RWPE1 (cell line): Measurements from ENCODE around the gene RBM48.

Experiments
- CTCF ChIA-PET: fragments of 350-600 bp; sonication (Branson Sonifier 250); formaldehyde crosslinking; extraction: SDS; loops from one replicate; lab custom pipeline; 2021; lab: Yijun Ruan, JAX
- POLR2A ChIA-PET: fragments of 400-600 bp; formaldehyde crosslinking; extraction: SDS; loops from one replicate; lab custom pipeline; 2020; ENCODE audit warnings: antibody characterized with exemption; ENCODE audit not compliant: low non-redundant PET; lab: Yijun Ruan, JAX
- DNase-seq: peaks from one replicate; pipeline ENCODE4 v3.0.0; 2012; ENCODE audit warnings: low spot score
- H3K27ac ChIP-seq: fragments of 450-650 bp; 2 replicates; pipeline ENCODE4 v1.5.1; 2017
- CTCF ChIP-seq: fragments of 450-650 bp; conservative IDR thresholded peaks from 2 replicates; pipeline ENCODE4 v1.5.1; 2017; ENCODE audit warnings: low read depth, mild to moderate bottlenecking

RBM48 gene

GRCh38 chr7:92582948-92583347 lies 54.4 kb downstream of the RBM48 start:
- CTCF ChIA-PET = interaction anchor here (1.9 kb wide), 1 partner anchor 122 kb away, joined by 4 read pairs; no protein-coding TSS in a partner anchor
- no peak for DNase-seq
- POLR2A ChIA-PET = no interaction called here
- TF ChIP-seq CTCF = no peak
- H3K27ac ChIP-seq = no peak overlapping the region

- peak; percentile 21 for DNase-seq
- POLR2A ChIA-PET = no interaction called here
Observed at GRCh38 chr7:92584953-92585352, 56.4 kb downstream of the RBM48 start.

GRCh38 chr7:92586403-92586802 lies 57.8 kb downstream of the RBM48 start:
- no peak overlapping the region for H3K27ac ChIP-seq
- POLR2A ChIA-PET = no interaction called here
- CTCF ChIA-PET = no interaction called here

More at GRCh38 chr7:92584953-92585352, 56.4 kb downstream of the RBM48 start:
- CTCF ChIA-PET = no interaction called here
- TF ChIP-seq CTCF = no peak
- no peak overlapping the region for H3K27ac ChIP-seq

GRCh38 chr7:92586841-92587240 lies 58.2 kb downstream of the RBM48 start:
- H3K27ac ChIP-seq = no peak overlapping the region
- no peak for TF ChIP-seq CTCF
- no peak for DNase-seq
- ChIA-PET CTCF (no interaction called here), POLR2A (no interaction called here)

More at GRCh38 chr7:92586403-92586802, 57.8 kb downstream of the RBM48 start:
- no peak for DNase-seq
- TF ChIP-seq CTCF = no peak
